Superior temporal gyrus (tissue), 1 donor: ENCODE measurements around the gene SHQ1.
"Not testable (repeated sequence)": the region's sequence is repeated elsewhere in the genome, so short reads cannot be mapped to it uniquely, and the experiment has no call there.

Experiments
- DNase-seq: peaks from one replicate; pipeline ENCODE4 v3.0.0-alpha.2; 2016; ENCODE audit errors: extremely low spot score

Gene SHQ1

GRCh38 chr3:72748659-72749058 is 99.6 kb downstream of the SHQ1 start:
- no peak for DNase-seq

DNA sequence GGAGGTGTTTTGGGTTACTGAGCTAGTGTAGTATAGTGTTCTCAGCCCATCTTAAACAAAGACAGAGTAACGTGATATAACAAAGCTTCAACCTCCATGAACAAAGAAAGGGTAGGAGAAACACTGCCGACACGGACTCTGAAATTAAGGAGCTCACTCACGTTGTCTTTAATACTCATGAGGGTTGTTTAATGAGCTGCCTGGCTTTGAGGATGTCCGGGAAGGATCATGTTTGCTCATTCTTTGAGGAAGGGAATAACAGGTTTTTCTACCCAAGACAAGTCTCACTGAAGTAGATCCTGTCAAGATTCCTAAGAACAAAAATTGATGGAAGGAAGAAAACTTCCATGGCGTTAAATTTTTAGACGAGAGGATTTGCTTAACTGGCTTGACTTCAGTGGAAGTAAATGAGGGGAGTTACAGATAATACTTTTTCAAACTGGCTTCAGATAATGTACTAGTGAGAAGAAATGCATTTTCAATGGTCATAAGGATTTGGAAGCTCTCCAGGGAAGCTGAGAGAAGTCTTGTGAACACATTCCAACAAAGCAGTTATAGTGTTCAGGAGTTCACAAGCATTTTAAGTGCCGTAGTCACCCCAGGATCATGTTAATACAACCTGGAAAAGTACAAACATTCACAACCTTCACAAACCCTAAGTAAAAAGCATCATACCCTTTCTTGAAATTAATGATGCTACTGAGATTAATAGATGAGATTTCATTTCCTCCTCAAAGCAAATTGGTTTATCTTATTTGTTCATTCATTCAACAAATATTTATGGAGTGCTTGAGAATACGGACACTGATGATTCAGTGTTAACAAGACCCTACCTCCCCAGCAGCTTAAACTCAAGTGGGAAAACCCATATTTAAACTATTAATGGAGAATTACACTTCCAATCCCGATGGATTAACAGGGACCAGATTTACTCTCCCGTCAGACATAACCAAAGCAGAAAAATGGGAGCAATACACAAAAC is 101.5 kb downstream of the SHQ1 start:
- no peak for DNase-seq

- DNase-seq = no peak
These were observed 102.9 kb downstream of the SHQ1 start for GRCh38 chr3:72745146-72745999.

GRCh38 chr3:72744330-72744729 is 103.9 kb downstream of the SHQ1 start:
- no peak for DNase-seq

GRCh38 chr3:72739531-72740466 is 108.4 kb downstream of the SHQ1 start:
- no peak for DNase-seq

DNA sequence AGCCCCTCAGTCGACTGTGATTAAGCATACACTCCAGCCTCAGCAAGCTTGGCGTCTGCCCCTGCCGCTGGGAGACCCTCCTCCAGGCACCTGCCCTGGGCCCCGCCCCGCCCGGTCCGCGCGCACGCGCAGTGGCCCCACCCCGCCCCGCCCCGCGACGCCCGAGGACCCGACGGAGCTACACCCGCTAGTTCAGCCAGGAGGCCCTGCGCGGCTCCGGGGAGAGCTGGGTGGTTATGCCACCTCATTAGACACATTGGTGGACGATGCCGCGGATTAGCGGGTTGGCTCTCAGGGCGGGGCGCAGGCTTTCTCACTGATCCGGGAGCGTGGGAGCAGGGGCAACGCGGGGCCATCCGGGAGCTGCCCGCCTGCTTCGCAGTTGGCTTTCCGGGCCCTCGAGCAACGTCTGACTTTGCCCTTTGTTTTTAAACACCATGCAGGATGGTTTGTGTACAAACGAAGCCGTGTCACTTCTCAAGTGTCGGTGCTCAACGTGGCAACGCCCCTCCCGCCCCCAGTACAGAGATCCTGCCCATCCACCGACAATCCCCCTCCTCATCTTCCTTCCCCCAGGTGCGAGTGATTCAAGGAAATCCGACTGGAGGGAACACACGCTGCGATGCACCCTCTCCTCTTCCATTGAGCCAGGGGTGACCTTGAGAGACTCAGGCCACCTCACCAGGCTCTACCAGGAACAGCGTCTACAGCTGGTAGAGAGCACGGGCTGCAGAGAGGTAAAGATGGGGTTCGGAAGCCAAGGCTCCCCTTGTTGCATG is 109.3 kb downstream of the SHQ1 start:
- DNase-seq = no peak

DNA sequence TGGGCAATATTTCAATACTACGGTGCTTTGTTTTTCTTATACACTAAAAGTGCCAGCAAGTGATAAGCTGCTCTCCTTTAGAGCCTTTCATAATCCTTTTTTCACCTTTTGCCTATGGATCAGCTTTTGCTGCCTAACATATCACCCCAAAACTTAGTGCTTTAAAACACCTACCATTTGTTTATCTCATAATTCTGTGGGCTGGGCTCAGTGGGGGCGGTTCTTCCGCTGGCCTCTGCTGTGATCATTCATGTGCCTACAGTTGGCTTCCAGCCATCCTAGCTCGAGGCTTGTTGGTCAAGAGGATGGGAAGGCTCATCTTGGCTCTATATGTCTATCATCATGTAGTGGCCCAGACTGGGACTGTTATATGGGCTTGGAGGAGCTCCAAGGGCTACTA is 113.2 kb downstream of the SHQ1 start:
- not testable (repeated sequence) for DNase-seq

GRCh38 chr3:72733676-72734075 is 114.6 kb downstream of the SHQ1 start:
- DNase-seq = no peak

- not testable (repeated sequence) for DNase-seq
These were observed 115.4 kb downstream of the SHQ1 start for GRCh38 chr3:72732666-72733345.

DNA sequence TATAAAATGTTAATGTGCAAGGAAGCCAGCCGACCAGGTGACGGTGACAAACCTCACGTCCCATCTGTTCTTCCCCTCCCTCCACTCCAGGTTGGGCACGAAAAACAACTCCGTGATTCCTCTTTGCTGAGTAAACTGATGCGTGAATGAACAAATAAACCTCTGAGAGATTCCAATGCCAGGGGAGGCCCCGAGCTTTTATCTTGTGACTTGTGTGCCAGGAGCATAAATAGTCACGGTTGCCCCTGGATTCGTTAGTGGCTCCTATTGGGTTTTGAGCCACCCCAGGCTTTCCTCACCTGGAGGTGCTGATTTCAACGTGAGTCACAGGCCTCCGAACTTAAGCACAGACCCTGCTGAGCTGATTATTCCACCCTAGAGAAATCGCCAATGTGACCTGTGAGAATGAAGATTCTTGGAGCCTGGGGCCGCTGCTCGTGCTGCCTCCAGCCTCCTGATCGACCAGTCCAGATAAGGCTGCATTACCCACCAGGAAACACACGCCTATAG is 119.2 kb downstream of the SHQ1 start:
- no peak for DNase-seq

DNA sequence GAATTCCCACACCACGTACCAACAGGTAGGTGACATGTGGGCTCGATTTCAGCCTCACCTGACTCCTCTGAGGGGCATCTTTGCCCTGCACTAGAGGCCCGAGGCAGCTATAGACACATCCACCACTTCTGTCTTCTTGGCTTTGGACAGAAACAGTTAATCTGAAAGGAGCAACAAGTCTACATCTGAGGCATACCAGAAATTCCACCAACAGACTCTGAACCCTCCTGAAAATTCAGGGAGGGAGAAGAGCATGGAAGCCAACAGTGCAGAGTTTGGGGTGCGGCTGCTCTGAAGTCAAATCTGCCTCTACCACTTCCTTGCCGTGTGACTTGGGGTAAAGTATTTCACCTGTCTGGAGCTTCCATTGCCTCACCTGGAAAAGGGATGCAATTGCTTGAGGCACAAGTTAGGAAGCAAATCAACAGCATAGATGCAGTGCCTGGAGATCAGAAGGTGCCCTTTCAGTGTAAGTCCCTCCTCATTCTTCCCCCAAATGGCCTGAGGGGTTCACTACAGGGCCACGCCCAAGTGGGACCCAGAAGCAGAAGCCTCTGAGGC is 119.8 kb downstream of the SHQ1 start:
- no peak for DNase-seq

GRCh38 chr3:72727726-72728125 is 120.5 kb downstream of the SHQ1 start:
- DNase-seq = no peak

DNA sequence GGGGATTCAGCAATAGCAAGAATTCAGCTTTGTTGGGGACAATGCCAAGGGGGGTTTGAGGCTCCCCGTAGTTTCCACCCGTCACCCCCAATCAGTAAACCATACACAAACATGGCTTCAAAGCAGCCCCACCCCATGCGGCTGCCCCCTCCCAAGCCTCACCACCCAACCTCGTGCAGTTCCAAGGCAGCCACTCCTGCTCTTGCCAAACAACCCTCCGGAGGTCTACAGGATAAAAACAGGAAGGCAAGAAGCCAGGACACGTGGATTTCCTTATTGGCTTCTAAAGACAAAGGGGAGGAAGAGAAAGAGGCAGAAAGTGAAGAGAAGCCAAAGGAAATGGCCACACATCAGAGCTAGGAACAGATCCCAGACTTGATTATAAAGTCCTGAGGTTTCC is 121.1 kb downstream of the SHQ1 start:
- no peak for DNase-seq

- no peak for DNase-seq
These were observed 123.0 kb downstream of the SHQ1 start for GRCh38 chr3:72725229-72725628.

- DNase-seq = no peak
These were observed 124.2 kb downstream of the SHQ1 start for GRCh38 chr3:72724070-72724469.

GRCh38 chr3:72722930-72723726 is 125.1 kb downstream of the SHQ1 start:
- DNase-seq = peak; percentile 62

DNA sequence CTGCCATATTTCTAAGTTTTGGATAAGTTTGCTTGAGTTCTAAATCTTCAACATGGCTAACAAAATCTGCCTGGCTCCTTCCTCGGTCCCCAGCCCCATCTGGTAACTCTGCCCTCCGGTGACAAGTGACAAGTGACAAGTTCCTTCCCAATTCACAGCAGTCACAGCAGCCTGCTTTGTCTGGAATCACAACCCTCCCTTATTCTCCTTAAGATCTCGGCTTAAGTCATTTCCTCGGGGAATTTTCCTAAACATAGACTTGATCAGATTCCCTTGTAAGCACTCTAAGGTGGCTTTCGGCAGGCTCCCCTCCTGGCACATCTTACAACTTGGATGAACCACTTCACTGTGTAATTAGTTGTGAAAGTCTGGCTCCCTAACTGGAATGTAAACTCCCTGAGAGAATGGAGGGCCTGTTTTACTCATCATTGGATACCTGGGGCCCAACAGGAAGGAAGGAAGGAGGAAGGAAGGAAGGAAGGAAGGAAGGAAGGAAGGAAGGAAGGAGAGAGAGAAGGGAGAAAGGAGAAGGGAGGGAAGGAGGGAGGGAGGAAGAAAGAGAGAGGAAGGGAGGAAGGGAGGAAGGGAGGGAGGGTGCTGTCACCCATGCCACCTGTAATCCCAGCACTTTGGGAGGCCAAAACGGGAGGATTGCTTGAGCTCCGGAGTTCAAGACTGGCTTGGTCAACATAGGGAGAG is 126.4 kb downstream of the SHQ1 start:
- no peak for DNase-seq

DNA sequence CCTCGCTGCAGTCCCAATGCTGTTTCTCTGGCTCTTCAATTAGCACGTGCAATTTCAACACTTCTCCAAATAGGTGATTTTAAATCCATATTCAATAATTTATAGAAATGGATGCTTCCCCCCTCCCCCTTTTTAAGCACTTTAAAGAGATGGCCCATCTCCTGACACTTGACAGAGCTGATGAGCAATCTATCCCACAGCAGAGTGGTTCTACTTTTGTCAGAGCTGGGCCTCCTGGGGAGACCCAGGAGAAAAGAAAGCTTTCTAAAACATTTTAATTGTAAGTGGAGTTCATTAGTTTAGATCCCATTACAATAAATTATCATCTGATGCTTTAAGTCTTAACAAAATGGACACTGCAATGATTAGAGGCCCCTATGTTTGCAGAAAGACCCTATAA is 127.7 kb downstream of the SHQ1 start:
- DNase-seq = no peak
